H1 (cell line): ENCODE measurements around the gene DPYSL4. TPM values are rescaled to one million over a fixed set of nuclear protein-coding genes. Genes with fewer than 3 reads are reported as not detected.

Experiments used
- BRCA1 ChIP-seq: IDR thresholded peaks from 2 replicates; pipeline ENCODE4 v1.6.1; 2012; ENCODE audit warnings: low read depth, low read length, improper control_type of control experiment
- CEBPB ChIP-seq: IDR thresholded peaks from 2 replicates; pipeline ENCODE4 v1.6.1; 2012; ENCODE audit warnings: low read depth, low read length
- CHD7 ChIP-seq: fragments of 300-600 bp; sonication (generic); IDR thresholded peaks from 2 replicates; pipeline ENCODE4 v1.7.1; 2012; ENCODE audit warnings: low read length, moderate library complexity, mild to moderate bottlenecking, inconsistent platforms; ENCODE audit not compliant: insufficient replicate concordance
- HDAC6 ChIP-seq: IDR thresholded peaks from one replicate; pipeline ENCODE4 v1.7.1; 2012; ENCODE audit warnings: low read depth, mild to moderate bottlenecking, inconsistent platforms, low read length, moderate library complexity
- JUN ChIP-seq: IDR thresholded peaks from 2 replicates; pipeline ENCODE4 v1.6.1; 2011; ENCODE audit warnings: low read depth, mild to moderate bottlenecking, improper control_type of control experiment, low read length
- polyA plus RNA-seq, 7 experiments: library from polyadenylated mRNA; depleted of rRNA in 3 of 7; stranded (reverse) in 5 of 7; unstranded in 2 of 7; fragments of >200 nt in 5 of 7; fragments of 200-250 nt in 2 of 7; gene quantifications; 1 replicate in 5 of 7; 2 replicates in 1 of 7; 4 replicates in 1 of 7; pipeline versions ENCODE4 v1.2.1 to v1.2.3, GENCODE V29; 2011 to 2013; ENCODE audit warnings: missing spikeins in 2 of 7, mixed read lengths in 2 of 7
- total RNA-seq: library from RNA; stranded (reverse); fragmentation: NEBNext Ultra II Directional; extraction: Animal tissue kit (Norgen Biotek cat#: 25700); gene quantifications from 2 replicates; pipeline ENCODE4 v1.2.1, GENCODE V29; 2021

The DPYSL4 gene
- total and polyA plus RNA-seq, 2 of the 8 experiments (the other 6 are each of a cell fraction or from before 2014, with no cell fraction given) = 12.9 to 15.2 TPM

DNA sequence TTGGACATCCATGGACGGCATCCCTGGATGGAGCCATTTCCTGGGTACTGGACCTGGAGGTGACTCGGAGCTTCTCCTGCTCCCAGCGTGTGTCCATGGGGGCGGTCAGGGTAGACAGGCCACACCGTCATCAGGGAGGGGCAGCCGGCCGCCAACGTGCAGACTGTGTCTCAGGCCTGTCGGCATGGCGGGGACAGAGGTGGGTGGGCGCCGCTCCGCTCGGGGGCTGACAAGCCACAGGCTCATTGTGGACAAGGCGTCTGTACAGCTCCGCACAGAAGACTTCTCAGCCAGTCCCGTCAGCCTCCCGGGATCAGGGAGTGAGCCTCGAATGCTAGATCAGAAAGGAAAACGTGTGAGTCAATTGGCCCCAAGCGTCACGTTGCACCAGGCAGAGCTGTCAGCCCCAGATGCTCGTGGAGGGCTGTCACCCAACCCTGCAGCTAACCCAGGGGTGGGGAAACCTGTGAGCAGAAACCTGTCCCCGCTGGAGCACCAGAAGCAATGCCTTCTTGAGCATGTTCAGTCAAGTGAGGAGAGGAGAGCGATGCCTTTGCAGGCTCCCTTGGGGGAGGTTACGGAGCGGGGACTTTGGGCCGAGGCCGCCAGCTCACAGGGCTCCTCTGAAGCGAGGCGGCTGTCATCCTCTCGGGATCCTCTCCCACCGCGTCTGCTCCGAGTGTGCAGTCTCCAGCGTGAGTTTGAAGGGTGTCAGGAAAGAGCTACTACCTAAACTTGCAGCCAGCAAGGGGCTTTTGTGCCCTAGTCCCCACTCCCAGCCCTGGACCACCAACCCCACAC is 16.0 kb upstream of the DPYSL4 start (continued):
- TF ChIP-seq HDAC6 (no peak), JUN (no peak), BRCA1 (no peak), CEBPB (no peak), CHD7 (no peak)
